Measurements from ENCODE around the gene PIH1D1. TPM values are rescaled to one million over a fixed set of nuclear protein-coding genes. Genes with fewer than 3 reads are reported as not detected.

The PIH1D1 gene
- total and polyA plus RNA-seq, 2 of the 8 experiments (the other 6 are each of a cell fraction or from before 2014, with no cell fraction given): 146 to 195 TPM

- Histone ChIP-seq H3K79me2 (ENCODE audit: control insufficient read depth in 1 of 2, insufficient read depth in 2 of 2, low read length in 2 of 2) (no peaks in the 10 kb centered on the region), H2BK5ac (ENCODE audit: low read depth, low read length) (no peak overlapping the region), H3K9me3 (ENCODE audit: insufficient read depth in 2 of 2, low read depth in 1 of 2, low read length in 1 of 2) (no peaks in the 10 kb centered on the region), H3K4ac (replicated peaks; ENCODE audit: insufficient read length, low read depth, low read length) (no peak overlapping the region), H4K8ac (ENCODE audit: extremely low read depth, insufficient read depth, low read length) (no peak overlapping the region), H3K9ac (replicated peaks in 1 of 4; ENCODE audit: extremely low read depth in 1 of 4, low read depth in 3 of 4, low read length in 3 of 4) (no peak overlapping the region), H3K27ac (ENCODE audit: low read depth, low read length) (no peak overlapping the region), H2AK5ac (ENCODE audit: low read depth, low read length) (no peak overlapping the region), H3K36me3 (ENCODE audit: control insufficient read depth in 2 of 4, insufficient read depth in 4 of 4, low read length in 3 of 4) (no peaks in the 10 kb centered on the region), H4K5ac (ENCODE audit: insufficient read length, low read depth, low read length) (no peak overlapping the region), H3K4me3 (ENCODE audit: extremely low read depth in 1 of 4, insufficient read depth in 2 of 4, low read depth in 3 of 4, low read length in 4 of 4) (no peak overlapping the region), H3K18ac (ENCODE audit: extremely low read depth, low read length) (no peak overlapping the region), H3K14ac (ENCODE audit: insufficient read length) (no peak overlapping the region), H2BK120ac (replicated peaks; ENCODE audit: low read depth, low read length) (no peak overlapping the region), H4K20me1 (replicated peaks in 1 of 2; ENCODE audit: control insufficient read depth in 1 of 2, insufficient read depth in 2 of 2, low read length in 2 of 2) (no peaks in the 10 kb centered on the region), H2BK20ac (ENCODE audit: low read length) (no peak overlapping the region), H2BK12ac (ENCODE audit: low read depth, low read length) (no peak overlapping the region), H2BK15ac (ENCODE audit: low read length) (no peak overlapping the region), H3K56ac (replicated peaks; ENCODE audit: insufficient read length, low read depth, low read length) (no peak overlapping the region), H3K23ac (ENCODE audit: insufficient read length) (no peak overlapping the region), H3K79me1 (ENCODE audit: low read depth, low read length) (no peaks in the 10 kb centered on the region), H2AFZ (ENCODE audit: low read length) (no peak overlapping the region), H3K23me2 (ENCODE audit: low read depth, low read length) (no peaks in the 10 kb centered on the region), H3K27me3 (replicated peaks in 1 of 4; ENCODE audit: control insufficient read depth in 3 of 4, extremely low read depth in 1 of 4, insufficient read depth in 3 of 4, low read length in 3 of 4) (no peaks in the 10 kb centered on the region), H3K4me2 (ENCODE audit: insufficient read depth in 1 of 2, low read depth in 2 of 2, low read length in 2 of 2) (no peak overlapping the region), H4K91ac (replicated peaks; ENCODE audit: insufficient read length, low read length) (peak overlapping the region; percentile 40), H3K4me1 (replicated peaks in 1 of 4; ENCODE audit: control insufficient read depth in 3 of 4, insufficient read depth in 4 of 4, low read length in 3 of 4) (0 out of 7 replicates have a peak, but pooled peaks cover 0 to 2% (median 0%) of the 10 kb centered on the region in 4 experiments)
- no peak for TF ChIP-seq SIRT6 (IDR thresholded peaks at IDR 0.05; ENCODE audit: low read length)
- no peak for TF ChIP-seq SP4 (IDR thresholded peaks at IDR 0.05; ENCODE audit: low read length)
- no peak for TF ChIP-seq TBP (IDR thresholded peaks at IDR 0.05; ENCODE audit: low read depth, low read length)
- no peak for TF ChIP-seq CHD2 (IDR thresholded peaks at IDR 0.05; ENCODE audit: low read length)
- no peak for TF ChIP-seq FOSL1 (IDR thresholded peaks at IDR 0.05; ENCODE audit: insufficient read depth, low read depth, low read length)
- TF ChIP-seq KDM5A (IDR thresholded peaks at IDR 0.05; ENCODE audit: low read length): no peak
- no peak for TF ChIP-seq GABPA (IDR thresholded peaks at IDR 0.05; ENCODE audit: borderline replicate concordance, insufficient read depth, low read length)
- TF ChIP-seq MAFK (IDR thresholded peaks at IDR 0.05; ENCODE audit: low read depth, low read length): no peak
- no peak for TF ChIP-seq NANOG (IDR thresholded peaks at IDR 0.05; ENCODE audit: insufficient read depth, low read depth, low read length, poor library complexity, severe bottlenecking)
- TF ChIP-seq BACH1 (IDR thresholded peaks at IDR 0.05; ENCODE audit: low read length): no peak
- FAIRE-seq (no peak), DNase-seq (ENCODE audit: low read depth in 1 of 2, low spot score in 2 of 2) (no peak)
- 91% methylated on average over 5 of the region's 7 CpGs; no CpG with 5 or more reads in 1 of the 2 experiments for WGBS, 2 experiments (ENCODE audit: extremely low coverage in 1 of 2, insufficient coverage in 1 of 2, insufficient read length in 1 of 2, insufficient replicate concordance in 2 of 2, low coverage in 1 of 2, low lambda C conversion rate in 2 of 2, missing lambda C conversion rate in 1 of 2)
- ChIA-PET CTCF (ENCODE audit: partially characterized antibody) (interaction anchor here (0.6 to 3.3 kb wide), 5 partner anchors 9 to 92 kb away, joined by 3 to 22 read pairs (median 7); partner anchors contain the start of gene FLT3LG), POLR2A (ENCODE audit: partially characterized antibody) (interaction anchor here (0.7 to 6.8 kb wide), 7 partner anchors 8 to 28 kb away, joined by 3 to 89 read pairs (median 3); partner anchors contain the start of genes ALDH16A1 and RPS11)
Observed at GRCh38 chr19:49481020-49481683, 29.5 kb upstream of the PIH1D1 start.

Measured in H1 (cell line).